K562 (cell line): ENCODE results near the gene PBXIP1. TPM values are rescaled to one million over a fixed set of nuclear protein-coding genes. Genes with fewer than 3 reads are reported as not detected.

Source experiments
- HDAC3 ChIP-seq: fragments of 450-650 bp; IDR thresholded peaks from 2 replicates; pipeline ENCODE4 v1.6.1; 2018; ENCODE audit warnings: borderline replicate concordance, mild to moderate bottlenecking, moderate library complexity; ENCODE audit not compliant: partially characterized antibody
- SAP30 ChIP-seq: fragments of 200-600 bp; sonication (generic); IDR thresholded peaks from 2 replicates; pipeline ENCODE4 v1.6.1; 2012; ENCODE audit warnings: borderline replicate concordance, low read depth, mild to moderate bottlenecking, moderate library complexity, low read length, control low read depth, inconsistent platforms; ENCODE audit not compliant: insufficient read depth, poor library complexity, severe bottlenecking
- STAT5B ChIP-seq: fragments of 250-450 bp; sonication (Bioruptor Pico); IDR thresholded peaks from 2 replicates; pipeline ENCODE4 v1.8.0; 2021; ENCODE audit warnings: mild to moderate bottlenecking, inconsistent platforms
- polyA plus RNA-seq, 8 experiments: library from polyadenylated mRNA; depleted of rRNA in 4 of 8; stranded (reverse) in 5 of 8; unstranded in 3 of 8; fragments of >200 nt; fragmentation: Nextera tagmentation in 2 of 8; fragmentation: Illumina TruSeq in 1 of 8; extraction: Ambion mirVana in 2 of 8; extraction: Trizol in 1 of 8; gene quantifications; 2 replicates each; pipeline versions ENCODE4 v1.2.1 to v1.2.3, GENCODE V29; 2011 to 2014; ENCODE audit warnings: inconsistent platforms in 1 of 8, missing spikeins in 1 of 8
- total RNA-seq, 7 experiments: library from RNA; depleted of rRNA in 6 of 7; stranded (reverse); fragments of >200 nt in 6 of 7; fragmentation: Illumina TruSeq in 2 of 7; extraction: Trizol in 2 of 7; gene quantifications; 2 replicates each; pipeline versions ENCODE4 v1.2.1 to v1.2.3, GENCODE V29; 2011 to 2021; ENCODE audit warnings: low replicate concordance in 1 of 7
- TF ChIP-seq, protein P1 (sequence below): fragments of 450-650 bp; formaldehyde crosslinking; IDR thresholded peaks from 2 replicates; pipeline ENCODE4 v1.4.0; 2022; ENCODE audit warnings: missing genetic modification characterization
- TF ChIP-seq, protein P2 (sequence below): fragments of 450-650 bp; formaldehyde crosslinking; IDR thresholded peaks from 2 replicates; pipeline ENCODE4 v1.4.0; 2020; ENCODE audit warnings: mild to moderate bottlenecking, mixed read lengths

Gene PBXIP1
- total and polyA plus RNA-seq, 9 of the 15 experiments (the other 6 are each of a cell fraction or from before 2014, with no cell fraction given), result 0.13 to 8.3 (median 5.8) TPM

DNA sequence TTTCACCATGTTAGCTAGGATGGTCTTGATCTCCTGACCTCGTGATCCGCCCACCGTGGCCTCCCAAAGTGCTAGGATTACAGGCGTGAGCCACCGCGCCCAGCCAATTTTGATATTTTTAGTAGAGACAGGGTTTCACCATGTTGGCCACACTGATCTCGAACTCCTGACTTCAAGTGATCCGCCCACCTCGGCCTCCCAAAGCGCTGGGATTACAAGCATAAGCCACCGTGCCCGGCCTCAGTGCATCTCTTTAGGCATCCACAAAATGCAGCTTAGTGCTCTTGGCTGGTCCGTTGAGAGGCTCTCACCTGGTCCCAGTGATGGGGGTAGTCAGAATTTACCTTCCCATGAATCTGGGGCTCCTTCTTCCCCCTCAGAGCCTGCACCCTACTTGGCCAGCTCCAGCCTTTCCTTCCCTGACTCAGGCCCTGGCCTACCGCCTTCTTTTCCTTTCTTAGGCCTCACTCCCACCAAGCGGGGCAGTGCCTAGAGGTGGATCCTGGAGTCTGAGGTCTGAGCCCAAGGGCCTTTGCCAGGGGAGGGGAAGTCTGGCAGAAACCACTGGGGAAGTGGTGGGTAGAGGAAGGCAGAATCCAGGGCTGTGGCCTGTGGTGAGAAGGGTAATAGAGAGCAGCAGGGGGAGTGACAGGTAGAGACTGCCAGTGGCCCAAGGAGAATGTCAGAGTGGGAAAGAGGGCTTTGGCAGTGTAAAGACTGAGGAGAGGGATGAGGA lies 41.2 kb upstream of the PBXIP1 start (continued):
- TF ChIP-seq, protein P1, sequence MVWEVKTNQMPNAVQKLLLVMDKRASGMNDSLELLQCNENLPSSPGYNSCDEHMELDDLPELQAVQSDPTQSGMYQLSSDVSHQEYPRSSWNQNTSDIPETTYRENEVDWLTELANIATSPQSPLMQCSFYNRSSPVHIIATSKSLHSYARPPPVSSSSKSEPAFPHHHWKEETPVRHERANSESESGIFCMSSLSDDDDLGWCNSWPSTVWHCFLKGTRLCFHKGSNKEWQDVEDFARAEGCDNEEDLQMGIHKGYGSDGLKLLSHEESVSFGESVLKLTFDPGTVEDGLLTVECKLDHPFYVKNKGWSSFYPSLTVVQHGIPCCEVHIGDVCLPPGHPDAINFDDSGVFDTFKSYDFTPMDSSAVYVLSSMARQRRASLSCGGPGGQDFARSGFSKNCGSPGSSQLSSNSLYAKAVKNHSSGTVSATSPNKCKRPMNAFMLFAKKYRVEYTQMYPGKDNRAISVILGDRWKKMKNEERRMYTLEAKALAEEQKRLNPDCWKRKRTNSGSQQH (CRISPR knock-in tag), result no peak
- TF ChIP-seq HDAC3 (no peak), SAP30 (no peak), STAT5B (CRISPR knock-in tag) (no peak)
- TF ChIP-seq, protein P2, sequence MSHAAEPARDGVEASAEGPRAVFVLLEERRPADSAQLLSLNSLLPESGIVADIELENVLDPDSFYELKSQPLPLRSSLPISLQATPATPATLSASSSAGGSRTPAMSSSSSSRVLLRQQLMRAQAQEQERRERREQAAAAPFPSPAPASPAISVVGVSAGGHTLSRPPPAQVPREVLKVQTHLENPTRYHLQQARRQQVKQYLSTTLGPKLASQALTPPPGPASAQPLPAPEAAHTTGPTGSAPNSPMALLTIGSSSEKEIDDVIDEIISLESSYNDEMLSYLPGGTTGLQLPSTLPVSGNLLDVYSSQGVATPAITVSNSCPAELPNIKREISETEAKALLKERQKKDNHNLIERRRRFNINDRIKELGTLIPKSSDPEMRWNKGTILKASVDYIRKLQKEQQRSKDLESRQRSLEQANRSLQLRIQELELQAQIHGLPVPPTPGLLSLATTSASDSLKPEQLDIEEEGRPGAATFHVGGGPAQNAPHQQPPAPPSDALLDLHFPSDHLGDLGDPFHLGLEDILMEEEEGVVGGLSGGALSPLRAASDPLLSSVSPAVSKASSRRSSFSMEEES (CRISPR knock-in tag), result no peak
